Measurements from ENCODE around the gene TTC23L. TPM values are rescaled to one million over a fixed set of nuclear protein-coding genes. Genes with fewer than 3 reads are reported as not detected.

The TTC23L gene
- total RNA-seq, 2 experiments from 2014 or later = 0.26 to 0.30 TPM

DNA sequence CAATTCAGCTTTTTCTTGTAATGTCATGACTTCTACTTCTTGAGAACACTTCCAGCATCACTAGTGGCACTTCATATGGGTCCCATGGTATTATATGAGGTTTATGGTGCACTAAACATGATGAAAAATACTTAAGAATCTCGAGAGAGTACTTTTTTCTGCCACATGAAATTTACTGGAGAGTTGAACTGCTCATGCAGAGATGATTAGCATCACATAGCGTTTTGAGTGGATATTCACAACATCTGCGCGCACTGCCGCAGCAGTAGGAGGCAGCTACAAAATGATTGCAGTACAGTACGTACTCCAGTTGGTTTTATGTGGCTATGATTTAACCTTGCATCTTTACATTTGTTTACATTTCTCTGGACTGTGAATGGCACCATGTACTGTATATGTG, 61.7 kb downstream of the TTC23L start:
- no peaks in the 10 kb centered on the region for H3K4me1 Mint-ChIP-seq

GRCh38 chr5:34903260-34903659, 64.3 kb downstream of the TTC23L start:
- H3K4me1 Mint-ChIP-seq = no peaks in the 10 kb centered on the region
- DNase-seq = no peak
- H3K9me3 Mint-ChIP-seq (ENCODE audit: low read depth) = no peaks in the 10 kb centered on the region
- no peak overlapping the region for H3K4me3 Mint-ChIP-seq
- H3K27ac Mint-ChIP-seq = no peak overlapping the region
- ChIA-PET CTCF (interaction anchor here (0.7 to 1.4 kb wide), 7 partner anchors 9 to 429 kb away, joined by 3 to 6 read pairs (median 4); no protein-coding TSS in a partner anchor), POLR2A (interaction anchor here (0.6 to 1.1 kb wide), 3 partner anchors 11 to 349 kb away, joined by 3 to 5 read pairs (median 4); partner anchors contain the start of genes BRIX1 and RAD1)
- intact Hi-C loops (cut with DNase I, micrococcal nuclease) = no loop called here
- ATAC-seq = no peak
- peaks cover 17% of the 10 kb centered on the region for H3K36me3 Mint-ChIP-seq (ENCODE audit: low read depth)
- no peaks in the 10 kb centered on the region for H3K27me3 Mint-ChIP-seq

More for the DNA sequence above, 61.7 kb downstream of the TTC23L start:
- no peak overlapping the region for H3K4me3 Mint-ChIP-seq
- no peaks in the 10 kb centered on the region for H3K27me3 Mint-ChIP-seq
- CTCF ChIA-PET = interaction anchor here (0.6 to 3.9 kb wide), 6 partner anchors 11 to 430 kb away, joined by 3 to 38 read pairs (median 4); partner anchors contain the start of genes BRIX1 and RAD1
- no peaks in the 10 kb centered on the region for H3K9me3 Mint-ChIP-seq (ENCODE audit: low read depth)
- H3K36me3 Mint-ChIP-seq (ENCODE audit: low read depth) = peaks cover 20% of the 10 kb centered on the region
- no peak for DNase-seq
- no peak for ATAC-seq
- intact Hi-C loops (cut with DNase I, micrococcal nuclease) = no loop called here
- POLR2A ChIA-PET = no interaction called here
- no peak overlapping the region for H3K27ac Mint-ChIP-seq

- no peaks in the 10 kb centered on the region for H3K4me1 Mint-ChIP-seq
- POLR2A ChIA-PET = interaction anchor here (0.6 kb wide), 2 partner anchors 406 to 1465 kb away, joined by 3 to 4 read pairs; no protein-coding TSS in a partner anchor
- ATAC-seq (no peak), DNase-seq (no peak)
- no peak overlapping the region for H3K27ac Mint-ChIP-seq
- CTCF ChIA-PET = interaction anchor here (1.1 to 2.7 kb wide), 2 partner anchors 10 to 57 kb away, joined by 3 to 12 read pairs; partner anchors contain the start of genes BRIX1 and RAD1
- peaks cover 32% of the 10 kb centered on the region for H3K36me3 Mint-ChIP-seq (ENCODE audit: low read depth)
- no peak overlapping the region for H3K4me3 Mint-ChIP-seq
- H3K27me3 Mint-ChIP-seq = no peaks in the 10 kb centered on the region
- intact Hi-C loops (cut with DNase I, micrococcal nuclease) = no loop called here
- H3K9me3 Mint-ChIP-seq (ENCODE audit: low read depth) = no peaks in the 10 kb centered on the region
Observed at GRCh38 chr5:34905564-34905963, 66.6 kb downstream of the TTC23L start.

GRCh38 chr5:34913072-34913471, 74.1 kb downstream of the TTC23L start:
- peaks cover 31% of the 10 kb centered on the region for H3K4me1 Mint-ChIP-seq
- H3K27ac Mint-ChIP-seq = no peak overlapping the region
- peaks cover 58% of the 10 kb centered on the region for H3K36me3 Mint-ChIP-seq (ENCODE audit: low read depth)
- DNase-seq (no peak), ATAC-seq (no peak)
- H3K9me3 Mint-ChIP-seq (ENCODE audit: low read depth) = no peaks in the 10 kb centered on the region
- intact Hi-C loops (cut with DNase I, micrococcal nuclease) = no loop called here
- H3K27me3 Mint-ChIP-seq = no peaks in the 10 kb centered on the region
- POLR2A ChIA-PET = interaction anchor here (4.0 kb wide), 1 partner anchor 17 kb away, joined by 84 read pairs; the partner anchor contains the start of gene DNAJC21
- no peak overlapping the region for H3K4me3 Mint-ChIP-seq
- CTCF ChIA-PET = interaction anchor here (0.5 to 0.9 kb wide), 4 partner anchors 19 to 1101 kb away, joined by 3 to 4 read pairs (median 4); no protein-coding TSS in a partner anchor

GRCh38 chr5:34914671-34915138, 75.7 kb downstream of the TTC23L start:
- Mint-ChIP-seq H3K4me1 (peaks cover 35% of the 10 kb centered on the region), H3K4me3 (no peak overlapping the region), H3K9me3 (ENCODE audit: low read depth) (no peaks in the 10 kb centered on the region), H3K27me3 (no peaks in the 10 kb centered on the region), H3K27ac (no peak overlapping the region), H3K36me3 (ENCODE audit: low read depth) (peaks cover 52% of the 10 kb centered on the region)
- intact Hi-C loops (cut with DNase I, micrococcal nuclease) = loop anchor here (1.0 to 5.0 kb wide), 8 partner anchors 10 to 1474 kb away; partner anchors contain the start of genes DNAJC21 (in 2 of the 2), TTC23L (in 2 of the 2), AMACR (in 1 of the 2) and LMBRD2 (in 1 of the 2)
- POLR2A ChIA-PET = interaction anchor here (0.6 to 4.0 kb wide), 6 partner anchors 9 to 76 kb away, joined by 3 to 84 read pairs (median 6); partner anchors contain the start of genes DNAJC21 and TTC23L
- ATAC-seq (no peak), DNase-seq (no peak)
- CTCF ChIA-PET = interaction anchor here (0.7 to 3.8 kb wide), 10 partner anchors 9 to 438 kb away, joined by 3 to 23 read pairs (median 6); partner anchors contain the start of gene DNAJC21

GRCh38 chr5:34915139-34915855, 76.3 kb downstream of the TTC23L start, which contains the start of the genes BRIX1 and RAD1:
Gene BRIX1, plus strand, starts transcription at chr5:34915711. Its CDS starts 28 bp downstream, at chr5:34915739.
Gene RAD1, minus strand, starts transcription at chr5:34915504. Its CDS starts 612 bp downstream, at chr5:34914892.
- intact Hi-C loops (cut with DNase I, micrococcal nuclease) = loop anchor here (1.0 to 5.0 kb wide), 8 partner anchors 9 to 1475 kb away; partner anchors contain the start of genes DNAJC21 (in 2 of the 2), TTC23L (in 2 of the 2), AMACR (in 1 of the 2) and LMBRD2 (in 1 of the 2)
- H3K27ac Mint-ChIP-seq = peak within 1 kb of the TSS; percentile 60

DNA sequence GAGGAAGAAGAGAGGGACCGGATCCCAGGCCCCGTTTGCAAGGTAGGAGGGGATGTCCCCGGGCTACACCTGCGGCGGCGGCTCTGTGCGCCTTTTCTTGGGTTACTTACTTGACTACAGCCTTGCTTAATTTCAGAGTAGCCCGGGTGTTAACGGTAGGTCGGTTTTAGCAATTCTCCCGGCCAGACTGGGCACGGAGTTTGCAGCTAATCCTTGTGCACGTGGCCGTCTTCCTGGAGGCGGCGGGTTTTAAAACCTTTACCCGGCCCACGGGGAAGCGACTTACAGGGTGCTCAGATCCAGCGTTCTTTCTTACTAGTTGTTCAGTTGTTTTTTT, 76.9 kb downstream of the TTC23L start:
- Mint-ChIP-seq H3K27me3 (no peaks in the 10 kb centered on the region), H3K36me3 (ENCODE audit: low read depth) (peaks cover 51% of the 10 kb centered on the region), H3K9me3 (ENCODE audit: low read depth) (no peaks in the 10 kb centered on the region), H3K4me3 (no peak overlapping the region), H3K27ac (no peak overlapping the region), H3K4me1 (peaks cover 39% of the 10 kb centered on the region)
- POLR2A ChIA-PET = interaction anchor here (0.6 to 4.0 kb wide), 7 partner anchors 8 to 702 kb away, joined by 3 to 84 read pairs (median 5); partner anchors contain the start of genes DNAJC21, SPEF2 and TTC23L
- intact Hi-C loops (cut with DNase I, micrococcal nuclease) = loop anchor here (1.0 to 5.0 kb wide), 8 partner anchors 8 to 1476 kb away; partner anchors contain the start of genes DNAJC21 (in 2 of the 2), TTC23L (in 2 of the 2), AMACR (in 1 of the 2) and LMBRD2 (in 1 of the 2)
- CTCF ChIA-PET = interaction anchor here (0.9 to 3.8 kb wide), 9 partner anchors 8 to 1011 kb away, joined by 3 to 23 read pairs (median 5); partner anchors contain the start of gene DNAJC21
- no peak for DNase-seq
- ATAC-seq = no peak

More at GRCh38 chr5:34915139-34915855, 76.3 kb downstream of the TTC23L start, which contains the start of the genes BRIX1 and RAD1:
- Mint-ChIP-seq H3K27me3 (no peaks in the 10 kb centered on the region), H3K4me1 (peaks cover 37% of the 10 kb centered on the region), H3K4me3 (no peak within 1 kb of the TSS), H3K36me3 (ENCODE audit: low read depth) (peaks cover 50% of the 10 kb centered on the region), H3K9me3 (ENCODE audit: low read depth) (no peaks in the 10 kb centered on the region)
- peak; percentile 98 for ATAC-seq
- peak; percentile 98 for DNase-seq
- ChIA-PET CTCF (interaction anchor here (0.5 to 3.8 kb wide), 12 partner anchors 9 to 1012 kb away, joined by 3 to 23 read pairs (median 4); partner anchors contain the start of gene DNAJC21), POLR2A (interaction anchor here (0.6 to 4.0 kb wide), 9 partner anchors 8 to 702 kb away, joined by 3 to 84 read pairs (median 5); partner anchors contain the start of genes DNAJC21, SPEF2 and TTC23L)

- H3K27me3 Mint-ChIP-seq = no peaks in the 10 kb centered on the region
- no peak for DNase-seq
- H3K27ac Mint-ChIP-seq = no peak overlapping the region
- H3K4me1 Mint-ChIP-seq = peaks cover 37% of the 10 kb centered on the region
- ATAC-seq = no peak
- CTCF ChIA-PET = interaction anchor here (0.6 to 3.8 kb wide), 7 partner anchors 11 to 1011 kb away, joined by 3 to 23 read pairs (median 3); partner anchors contain the start of gene DNAJC21
- POLR2A ChIA-PET = interaction anchor here (0.6 to 4.0 kb wide), 2 partner anchors 13 to 1027 kb away, joined by 4 to 84 read pairs; partner anchors contain the start of gene DNAJC21
- peaks cover 49% of the 10 kb centered on the region for H3K36me3 Mint-ChIP-seq (ENCODE audit: low read depth)
- H3K4me3 Mint-ChIP-seq = no peak overlapping the region
- intact Hi-C loops (cut with DNase I, micrococcal nuclease) = loop anchor here in 1 of 2 experiments (5.0 kb wide), 1 partner anchor 259 kb away; the partner anchor contains the start of gene RAI14
- H3K9me3 Mint-ChIP-seq (ENCODE audit: low read depth) = no peaks in the 10 kb centered on the region
Observed at GRCh38 chr5:34916518-34916917, 77.6 kb downstream of the TTC23L start.

DNA sequence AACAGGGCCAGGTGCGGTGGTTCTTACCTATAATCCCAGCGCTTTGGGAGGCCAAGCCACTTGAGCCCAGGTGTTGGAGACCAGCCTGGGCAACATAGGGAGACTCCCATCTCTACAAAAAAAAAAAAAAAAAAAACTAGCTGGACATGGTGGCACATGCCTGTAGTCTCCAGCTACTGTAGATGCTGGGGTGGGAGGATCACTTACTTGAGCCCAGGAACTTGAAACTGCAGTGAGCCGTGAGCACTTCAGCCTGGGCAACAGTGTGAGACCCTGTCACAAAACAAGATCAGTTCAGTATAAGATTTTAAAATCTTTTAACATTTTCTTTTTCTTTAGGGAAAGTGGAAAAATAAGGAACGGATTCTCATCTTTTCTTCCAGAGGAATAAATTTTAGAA, 79.1 kb downstream of the TTC23L start:
- POLR2A ChIA-PET = interaction anchor here (1.0 kb wide), 1 partner anchor 11 kb away, joined by 3 read pairs; the partner anchor contains the start of gene DNAJC21

DNA sequence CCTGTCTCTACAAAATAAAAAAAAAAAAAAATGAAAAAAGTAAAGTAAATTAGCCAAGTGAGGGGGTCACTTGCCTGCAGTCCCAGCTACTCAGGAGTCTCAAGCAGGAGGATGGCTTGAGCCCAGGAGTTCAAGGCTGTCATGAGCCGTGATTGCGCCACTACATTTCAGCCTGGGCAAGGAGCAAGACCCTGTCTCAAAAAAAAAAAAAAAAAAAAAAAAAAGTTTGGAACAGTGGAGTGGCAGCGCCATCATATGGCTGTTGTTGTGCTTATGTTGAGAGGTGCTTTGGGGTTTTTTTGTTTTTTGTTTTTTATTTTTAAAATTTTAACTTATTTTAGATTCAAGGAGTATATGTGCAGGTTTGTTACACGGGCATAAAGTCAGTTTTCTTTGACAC, 80.1 kb downstream of the TTC23L start:
- intact Hi-C loops (cut with DNase I, micrococcal nuclease) = loop anchor here in 1 of 2 experiments (5.0 kb wide), 1 partner anchor 262 kb away; the partner anchor contains the start of gene RAI14
- DNase-seq = no peak
- Mint-ChIP-seq H3K27me3 (no peaks in the 10 kb centered on the region), H3K27ac (no peak overlapping the region), H3K36me3 (ENCODE audit: low read depth) (peaks cover 52% of the 10 kb centered on the region), H3K4me3 (no peak overlapping the region), H3K9me3 (ENCODE audit: low read depth) (no peaks in the 10 kb centered on the region), H3K4me1 (peaks cover 40% of the 10 kb centered on the region)
- ChIA-PET POLR2A (interaction anchor here (0.9 kb wide), 1 partner anchor 10 kb away, joined by 3 read pairs; no protein-coding TSS in a partner anchor), CTCF (interaction anchor here (0.6 kb wide), 1 partner anchor 84 kb away, joined by 3 read pairs; no protein-coding TSS in a partner anchor)
- ATAC-seq = no peak

More for the DNA sequence above, 79.1 kb downstream of the TTC23L start:
- no peak overlapping the region for H3K27ac Mint-ChIP-seq
- H3K36me3 Mint-ChIP-seq (ENCODE audit: low read depth) = peaks cover 48% of the 10 kb centered on the region
- DNase-seq (no peak), ATAC-seq (no peak)
- H3K27me3 Mint-ChIP-seq = no peaks in the 10 kb centered on the region
- H3K4me1 Mint-ChIP-seq = peaks cover 38% of the 10 kb centered on the region
- CTCF ChIA-PET = interaction anchor here (0.6 to 3.8 kb wide), 3 partner anchors 11 to 212 kb away, joined by 3 to 23 read pairs (median 5); partner anchors contain the start of gene DNAJC21
- no peak overlapping the region for H3K4me3 Mint-ChIP-seq
- intact Hi-C loops (cut with DNase I, micrococcal nuclease) = loop anchor here in 1 of 2 experiments (5.0 kb wide), 1 partner anchor 261 kb away; the partner anchor contains the start of gene RAI14
- H3K9me3 Mint-ChIP-seq (ENCODE audit: low read depth) = no peaks in the 10 kb centered on the region
